GM12872 (cell line): ENCODE results near the gene TBC1D21.

Experiments
- CTCF ChIP-seq: IDR thresholded peaks from 3 replicates; pipeline ENCODE4 v1.5.1; 2011; ENCODE audit warnings: low read depth, mild to moderate bottlenecking, low read length, moderate library complexity; ENCODE audit not compliant: insufficient read depth

TBC1D21 gene

GRCh38 chr15:73840771-73841170 is 32.6 kb upstream of the TBC1D21 start:
- no peak for TF ChIP-seq CTCF

- TF ChIP-seq CTCF, result no peak
Measured at GRCh38 chr15:73841756-73842725, 31.3 kb upstream of the TBC1D21 start.

- TF ChIP-seq CTCF, result no peak
Measured at GRCh38 chr15:73843787-73844186, 29.6 kb upstream of the TBC1D21 start.

- no peak for TF ChIP-seq CTCF
Measured at GRCh38 chr15:73844356-73844755, 29.0 kb upstream of the TBC1D21 start.

GRCh38 chr15:73845507-73845906 is 27.9 kb upstream of the TBC1D21 start:
- no peak for TF ChIP-seq CTCF

GRCh38 chr15:73845907-73846306 is 27.5 kb upstream of the TBC1D21 start:
- no peak for TF ChIP-seq CTCF

GRCh38 chr15:73849641-73850040 is 23.7 kb upstream of the TBC1D21 start:
- no peak for TF ChIP-seq CTCF
